Thyroid gland (tissue), 4 donors: ENCODE results near the gene CEACAM5.

Experiments
- CTCF ChIP-seq, 6 experiments: fragments of 200-600 bp in 3 of 6; fragments of 450-650 bp in 3 of 6; sonication (generic) in 3 of 6; IDR thresholded peaks; one replicate each; pipeline ENCODE4 v1.5.1; 2016 to 2019; ENCODE audit warnings: antibody characterized with exemption in 6 of 6, mild to moderate bottlenecking in 2 of 6, inconsistent platforms in 1 of 6, moderate library complexity in 1 of 6
- POLR2A ChIP-seq, 2 donors: fragments of 450-650 bp; IDR thresholded peaks; one replicate each; pipeline ENCODE4 v1.6.1; 2017; ENCODE audit warnings: antibody characterized with exemption in 2 of 2, mild to moderate bottlenecking in 2 of 2, moderate library complexity in 1 of 2

GRCh38 chr19:41745756-41746155, 37.3 kb downstream of the CEACAM5 start:
- no peak for TF ChIP-seq CTCF (IDR thresholded peaks at IDR 0.05)
- no peak for TF ChIP-seq POLR2A (IDR thresholded peaks at IDR 0.05)
